ENCODE measurements around the gene DENND4A. TPM values are rescaled to one million over a fixed set of nuclear protein-coding genes. Genes with fewer than 3 reads are reported as not detected.

The DENND4A gene
- total RNA-seq, 1 donor from 2014 or later: 13.9 TPM

- Histone ChIP-seq H3K79me2 (ENCODE audit: insufficient read depth, low read length) (no peaks in the 10 kb centered on the region), H3K27me3 (ENCODE audit: insufficient read depth, low read length) (no peaks in the 10 kb centered on the region), H4K20me1 (ENCODE audit: insufficient read depth, low read length) (no peaks in the 10 kb centered on the region), H3K4me3 (ENCODE audit: insufficient read depth, low read depth, low read length) (no peak overlapping the region), H3K36me3 (ENCODE audit: insufficient read depth, low read length) (no peaks in the 10 kb centered on the region), H2AFZ (ENCODE audit: low read depth, low read length) (no peak overlapping the region), H3K4me2 (ENCODE audit: low read length) (no peak overlapping the region), H3K27ac (ENCODE audit: low read depth, low read length) (no peak overlapping the region), H3K9ac (ENCODE audit: low read length) (no peak overlapping the region), H3K9me3 (ENCODE audit: insufficient read depth, low read depth, low read length) (no peaks in the 10 kb centered on the region), H3K4me1 (ENCODE audit: insufficient read depth, low read length) (peaks cover 14% of the 10 kb centered on the region)
- no peaks in the 10 kb centered on the region for H3K27me3 Mint-ChIP-seq (ENCODE audit: low read depth, unreplicated experiment)
- H3K36me3 Mint-ChIP-seq (ENCODE audit: low read depth, unreplicated experiment): no peaks in the 10 kb centered on the region
- H3K4me3 Mint-ChIP-seq (ENCODE audit: unreplicated experiment): no peak overlapping the region
- FAIRE-seq (no peak), DNase-seq (ENCODE audit: low read depth) (no peak)
- H3K4me1 Mint-ChIP-seq (ENCODE audit: low read depth, unreplicated experiment): peaks cover 6% of the 10 kb centered on the region
- no peak overlapping the region for H3K27ac Mint-ChIP-seq (ENCODE audit: unreplicated experiment)
- no peaks in the 10 kb centered on the region for H3K9me3 Mint-ChIP-seq (ENCODE audit: unreplicated experiment)
- TF ChIP-seq CTCF (IDR thresholded peaks at IDR 0.05; ENCODE audit: insufficient read depth, low read depth, low read length) (no peak), EZH2 (IDR thresholded peaks at IDR 0.05; ENCODE audit: insufficient read depth, low read length) (no peak)
Measured at GRCh38 chr15:65828585-65828984, 36.5 kb upstream of the DENND4A start.

GRCh38 chr15:65827065-65827464 lies 35.0 kb upstream of the DENND4A start:
- H3K9me3 Mint-ChIP-seq (ENCODE audit: unreplicated experiment): no peaks in the 10 kb centered on the region
- no peaks in the 10 kb centered on the region for H3K27me3 Mint-ChIP-seq (ENCODE audit: low read depth, unreplicated experiment)
- Histone ChIP-seq H3K4me3 (ENCODE audit: insufficient read depth, low read depth, low read length) (no peak overlapping the region), H3K27me3 (ENCODE audit: insufficient read depth, low read length) (no peaks in the 10 kb centered on the region), H3K79me2 (ENCODE audit: insufficient read depth, low read length) (no peaks in the 10 kb centered on the region), H3K36me3 (ENCODE audit: insufficient read depth, low read length) (no peaks in the 10 kb centered on the region), H3K9ac (ENCODE audit: low read length) (no peak overlapping the region), H3K9me3 (ENCODE audit: insufficient read depth, low read depth, low read length) (no peaks in the 10 kb centered on the region), H2AFZ (ENCODE audit: low read depth, low read length) (no peak overlapping the region), H3K4me2 (ENCODE audit: low read length) (no peak overlapping the region), H3K4me1 (ENCODE audit: insufficient read depth, low read length) (no peaks in the 10 kb centered on the region), H3K27ac (ENCODE audit: low read depth, low read length) (no peak overlapping the region), H4K20me1 (ENCODE audit: insufficient read depth, low read length) (no peaks in the 10 kb centered on the region)
- peak overlapping the region; percentile 34 for H3K27ac Mint-ChIP-seq (ENCODE audit: unreplicated experiment)
- TF ChIP-seq EZH2 (IDR thresholded peaks at IDR 0.05; ENCODE audit: insufficient read depth, low read length) (no peak), CTCF (IDR thresholded peaks at IDR 0.05; ENCODE audit: insufficient read depth, low read depth, low read length) (no peak)
- DNase-seq (ENCODE audit: low read depth): no peak
- FAIRE-seq: no peak
- no peaks in the 10 kb centered on the region for H3K36me3 Mint-ChIP-seq (ENCODE audit: low read depth, unreplicated experiment)
- H3K4me3 Mint-ChIP-seq (ENCODE audit: unreplicated experiment): no peak overlapping the region
- H3K4me1 Mint-ChIP-seq (ENCODE audit: low read depth, unreplicated experiment): no peaks in the 10 kb centered on the region

DNA sequence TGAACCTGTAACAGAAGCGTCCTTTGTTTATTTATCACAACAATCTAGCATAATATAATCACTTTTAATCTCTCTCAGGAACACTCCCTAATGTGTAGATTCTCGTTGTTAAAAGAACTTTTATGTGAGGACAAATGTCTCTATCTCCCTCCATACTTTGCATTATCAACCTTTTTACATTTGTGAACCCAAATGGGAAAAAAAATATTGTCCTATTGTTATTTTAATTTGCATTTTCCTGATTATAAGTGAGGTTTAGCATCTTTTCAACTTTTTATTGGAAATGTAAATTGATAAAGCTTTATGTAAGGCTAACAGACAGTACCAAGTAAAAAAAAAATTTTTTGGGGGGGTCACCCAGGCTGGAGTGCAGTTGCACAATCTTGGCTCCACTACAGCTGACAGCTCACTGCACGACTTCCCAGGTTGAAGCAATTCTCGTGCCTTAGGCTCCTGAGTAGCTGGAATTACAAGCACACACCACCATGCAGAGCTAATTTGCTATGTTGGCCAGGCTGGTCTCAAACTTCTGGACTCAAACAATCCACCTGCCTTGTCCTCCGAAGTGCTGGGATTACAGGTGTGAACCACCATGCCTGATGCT lies 33.0 kb upstream of the DENND4A start:
- TF ChIP-seq CTCF (IDR thresholded peaks at IDR 0.05; ENCODE audit: insufficient read depth, low read depth, low read length): no peak
- TF ChIP-seq EZH2 (IDR thresholded peaks at IDR 0.05; ENCODE audit: insufficient read depth, low read length): no peak
- Mint-ChIP-seq H3K4me1 (ENCODE audit: low read depth, unreplicated experiment) (no peaks in the 10 kb centered on the region), H3K4me3 (ENCODE audit: unreplicated experiment) (no peak overlapping the region), H3K9me3 (ENCODE audit: unreplicated experiment) (no peaks in the 10 kb centered on the region), H3K27me3 (ENCODE audit: low read depth, unreplicated experiment) (no peaks in the 10 kb centered on the region), H3K36me3 (ENCODE audit: low read depth, unreplicated experiment) (no peaks in the 10 kb centered on the region), H3K27ac (ENCODE audit: unreplicated experiment) (no peak overlapping the region)
- no peaks in the 10 kb centered on the region for H3K4me1 ChIP-seq (ENCODE audit: insufficient read depth, low read length)
- no peak overlapping the region for H3K27ac ChIP-seq (ENCODE audit: low read depth, low read length)
- H3K36me3 ChIP-seq (ENCODE audit: insufficient read depth, low read length): no peaks in the 10 kb centered on the region
- FAIRE-seq (no peak), DNase-seq (ENCODE audit: low read depth) (peak; percentile 27)
- H4K20me1 ChIP-seq (ENCODE audit: insufficient read depth, low read length): no peaks in the 10 kb centered on the region
- H3K27me3 ChIP-seq (ENCODE audit: insufficient read depth, low read length): no peaks in the 10 kb centered on the region
- no peak overlapping the region for H3K4me2 ChIP-seq (ENCODE audit: low read length)
- H3K9me3 ChIP-seq (ENCODE audit: insufficient read depth, low read depth, low read length): no peaks in the 10 kb centered on the region
- no peak overlapping the region for H3K9ac ChIP-seq (ENCODE audit: low read length)
- no peaks in the 10 kb centered on the region for H3K79me2 ChIP-seq (ENCODE audit: insufficient read depth, low read length)
- H3K4me3 ChIP-seq (ENCODE audit: insufficient read depth, low read depth, low read length): no peak overlapping the region
- no peak overlapping the region for H2AFZ ChIP-seq (ENCODE audit: low read depth, low read length)
